ENCODE measurements around the gene TBCC.
"Not testable (repeated sequence)": the region's sequence is repeated elsewhere in the genome, so short reads cannot be mapped to it uniquely, and the experiment has no call there.

TBCC gene

DNA sequence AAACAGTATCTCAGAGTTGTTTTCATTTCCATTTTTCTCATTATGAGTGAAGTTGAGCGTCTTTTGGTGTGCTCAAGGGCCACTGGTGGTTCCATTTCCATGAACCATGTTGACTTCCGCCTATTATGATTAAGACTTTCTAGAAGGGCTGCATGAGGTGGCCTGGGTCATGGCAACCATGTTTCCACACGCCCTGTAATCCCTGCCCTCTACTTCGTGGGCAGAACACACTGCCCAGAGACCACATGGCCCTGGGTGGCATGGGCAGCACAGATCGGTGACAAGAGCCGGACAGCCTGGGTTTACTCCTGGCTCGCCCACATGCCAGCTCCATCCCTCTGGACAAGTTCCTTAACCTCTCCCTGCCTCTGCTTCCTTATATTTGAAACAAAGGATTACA is 38.3 kb downstream of the TBCC start:
- TF ChIP-seq CTCF (IDR thresholded peaks at IDR 0.05; ENCODE audit: insufficient read depth, low read length, poor library complexity, severe bottlenecking) (no peak), EZH2phosphoT487 (conservative IDR thresholded peaks at IDR 0.05; ENCODE audit: low read length) (no peak)
- no peaks in the 10 kb centered on the region for H3K27me3 ChIP-seq (ENCODE audit: low read length)
- H3K4me3 ChIP-seq (ENCODE audit: insufficient read depth, low read length, poor library complexity, severe bottlenecking), result no peak overlapping the region
- H4K20me1 ChIP-seq (ENCODE audit: low read depth, low read length), result no peaks in the 10 kb centered on the region
- H3K36me3 ChIP-seq (ENCODE audit: low read length), result no peaks in the 10 kb centered on the region
- H3K27ac ChIP-seq (ENCODE audit: low read depth, low read length), result no peak overlapping the region
- H3K79me2 ChIP-seq (ENCODE audit: insufficient read depth, low read length), result no peaks in the 10 kb centered on the region
- H3K9me2 ChIP-seq (replicated peaks; ENCODE audit: insufficient read depth, low read length), result no peaks in the 10 kb centered on the region
- no peaks in the 10 kb centered on the region for H3K9me3 ChIP-seq (ENCODE audit: insufficient read depth, low read length)
- no peak overlapping the region for H3K9ac ChIP-seq (ENCODE audit: low read length)
- no peak overlapping the region for H2AFZ ChIP-seq (ENCODE audit: low read depth, low read length, severe bottlenecking)
- H3K4me2 ChIP-seq (ENCODE audit: low read depth, low read length, poor library complexity, severe bottlenecking), result no peak overlapping the region
- H3F3A ChIP-seq (ENCODE audit: insufficient read depth), result no peaks in the 10 kb centered on the region

- H3K27me3 ChIP-seq (ENCODE audit: low read length), result no peaks in the 10 kb centered on the region
- no peaks in the 10 kb centered on the region for H3K36me3 ChIP-seq (ENCODE audit: low read length)
- no peak overlapping the region for H2AFZ ChIP-seq (ENCODE audit: low read depth, low read length, severe bottlenecking)
- H3K9ac ChIP-seq (ENCODE audit: low read length), result no peak overlapping the region
- TF ChIP-seq CTCF (IDR thresholded peaks at IDR 0.05; ENCODE audit: insufficient read depth, low read length, poor library complexity, severe bottlenecking) (no peak), EZH2phosphoT487 (conservative IDR thresholded peaks at IDR 0.05; ENCODE audit: low read length) (no peak)
- H3K79me2 ChIP-seq (ENCODE audit: insufficient read depth, low read length), result no peaks in the 10 kb centered on the region
- H3K4me2 ChIP-seq (ENCODE audit: low read depth, low read length, poor library complexity, severe bottlenecking), result no peak overlapping the region
- H4K20me1 ChIP-seq (ENCODE audit: low read depth, low read length), result no peaks in the 10 kb centered on the region
- no peaks in the 10 kb centered on the region for H3K9me2 ChIP-seq (replicated peaks; ENCODE audit: insufficient read depth, low read length)
- H3K9me3 ChIP-seq (ENCODE audit: insufficient read depth, low read length), result no peaks in the 10 kb centered on the region
- H3F3A ChIP-seq (ENCODE audit: insufficient read depth), result no peaks in the 10 kb centered on the region
- no peak overlapping the region for H3K27ac ChIP-seq (ENCODE audit: low read depth, low read length)
- no peak overlapping the region for H3K4me3 ChIP-seq (ENCODE audit: insufficient read depth, low read length, poor library complexity, severe bottlenecking)
Measured at GRCh38 chr6:42704937-42705374, 40.9 kb downstream of the TBCC start.

DNA sequence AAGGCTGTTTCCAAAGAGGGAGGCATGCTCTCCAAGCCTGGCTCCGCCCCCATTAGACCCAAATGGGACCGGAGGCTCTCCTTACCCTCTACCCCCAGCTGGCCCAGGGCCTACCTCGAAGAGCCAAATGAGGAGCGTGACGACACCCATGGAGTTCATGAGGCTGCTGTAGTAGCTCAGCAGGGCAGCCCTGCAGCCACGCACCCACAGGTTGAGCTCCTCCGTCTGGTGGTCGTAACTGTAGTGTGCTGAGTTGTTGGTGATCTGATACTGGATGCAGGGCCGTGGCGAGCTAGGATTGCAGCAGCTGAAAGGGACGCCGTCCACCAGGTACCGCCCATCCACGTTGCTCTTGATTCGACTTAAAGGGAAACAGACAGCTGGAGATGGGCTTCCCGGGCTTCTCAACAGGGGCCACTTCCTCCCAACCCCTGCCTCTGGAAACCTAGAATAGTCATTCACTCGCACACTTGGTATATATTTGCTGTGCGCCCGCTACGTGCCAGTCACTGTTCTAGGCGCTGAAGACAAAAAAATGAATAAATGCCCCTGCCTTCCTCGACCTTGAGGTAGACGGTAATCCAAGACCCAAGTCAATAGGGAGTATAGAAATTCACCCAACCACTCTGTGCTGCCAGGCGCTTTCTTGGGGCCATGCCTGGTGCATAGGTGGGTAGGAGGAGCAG is 41.5 kb downstream of the TBCC start:
- no peaks in the 10 kb centered on the region for H4K20me1 ChIP-seq (ENCODE audit: low read depth, low read length)
- no peaks in the 10 kb centered on the region for H3K9me3 ChIP-seq (ENCODE audit: insufficient read depth, low read length)
- no peaks in the 10 kb centered on the region for H3K79me2 ChIP-seq (ENCODE audit: insufficient read depth, low read length)
- no peak for TF ChIP-seq EZH2phosphoT487 (conservative IDR thresholded peaks at IDR 0.05; ENCODE audit: low read length)
- no peak for TF ChIP-seq CTCF (IDR thresholded peaks at IDR 0.05; ENCODE audit: insufficient read depth, low read length, poor library complexity, severe bottlenecking)
- H2AFZ ChIP-seq (ENCODE audit: low read depth, low read length, severe bottlenecking), result no peak overlapping the region
- no peaks in the 10 kb centered on the region for H3F3A ChIP-seq (ENCODE audit: insufficient read depth)
- no peak overlapping the region for H3K4me3 ChIP-seq (ENCODE audit: insufficient read depth, low read length, poor library complexity, severe bottlenecking)
- no peaks in the 10 kb centered on the region for H3K27me3 ChIP-seq (ENCODE audit: low read length)
- no peak overlapping the region for H3K27ac ChIP-seq (ENCODE audit: low read depth, low read length)
- no peaks in the 10 kb centered on the region for H3K36me3 ChIP-seq (ENCODE audit: low read length)
- no peak overlapping the region for H3K9ac ChIP-seq (ENCODE audit: low read length)
- H3K4me2 ChIP-seq (ENCODE audit: low read depth, low read length, poor library complexity, severe bottlenecking), result no peak overlapping the region
- H3K9me2 ChIP-seq (replicated peaks; ENCODE audit: insufficient read depth, low read length), result no peaks in the 10 kb centered on the region

DNA sequence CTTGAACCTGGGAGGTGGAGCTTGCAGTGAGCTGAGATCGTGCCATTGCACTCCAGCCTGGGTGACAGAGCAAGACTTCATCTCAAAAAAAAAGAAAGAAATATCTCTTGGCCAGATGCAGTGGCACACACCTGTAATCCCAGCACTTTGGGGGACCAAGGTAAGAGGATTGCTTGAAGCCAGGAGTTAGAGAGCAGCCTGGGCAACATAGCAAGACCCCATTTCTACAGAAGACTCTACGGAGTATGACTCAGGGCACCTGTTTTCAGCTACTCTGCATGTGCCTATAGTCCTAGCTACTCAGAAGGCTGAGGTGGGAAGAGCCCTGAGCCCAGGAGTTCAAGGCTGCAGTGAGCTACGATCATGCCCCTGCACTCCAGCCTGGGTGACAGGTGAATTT is 43.1 kb downstream of the TBCC start:
- H3K27me3 ChIP-seq (ENCODE audit: low read length); H3K4me2 ChIP-seq (ENCODE audit: low read depth, low read length, poor library complexity, severe bottlenecking); H4K20me1 ChIP-seq (ENCODE audit: low read depth, low read length); H3K79me2 ChIP-seq (ENCODE audit: insufficient read depth, low read length); H3K9ac ChIP-seq (ENCODE audit: low read length); H3K36me3 ChIP-seq (ENCODE audit: low read length); H3K27ac ChIP-seq (ENCODE audit: low read depth, low read length); H3K4me3 ChIP-seq (ENCODE audit: insufficient read depth, low read length, poor library complexity, severe bottlenecking); H3F3A ChIP-seq (ENCODE audit: insufficient read depth); H3K9me2 ChIP-seq (replicated peaks; ENCODE audit: insufficient read depth, low read length); H2AFZ ChIP-seq (ENCODE audit: low read depth, low read length, severe bottlenecking); H3K9me3 ChIP-seq (ENCODE audit: insufficient read depth, low read length): not testable (repeated sequence)

Measured in SU-DHL-6 (cell line).